Natural killer cell treated with Interleukin-12 subunit alpha and Interleukin-12 subunit beta and Interleukin-15 and Interleukin-18, amount 100 ng/mL, for 72 hours (primary cell): Measurements from ENCODE around the gene CTTN. TPM values are rescaled to one million over a fixed set of nuclear protein-coding genes. Genes with fewer than 3 reads are reported as not detected.

Experiments used
- ATAC-seq, 2 donors: fragments of 150-1000 bp; cut with Tn5 transposase in 1 of 2; sonication (Bioruptor Pico), chemical (Tn5 transposase) in 1 of 2; 2 replicates each; pipeline ENCODE4 v1.10.0; 2021
- DNase-seq: peaks from one replicate; pipeline ENCODE4 v3.0.0; 2022; ENCODE audit warnings: low spot score
- H3K27ac Mint-ChIP-seq, 2 donors: 1 replicate in 1 of 2; 2 replicates in 1 of 2; pipeline ENCODE4 v1.8.0; 2022; ENCODE audit warnings: mixed read lengths in 2 of 2, mild to moderate bottlenecking in 1 of 2, moderate library complexity in 1 of 2
- H3K27me3 Mint-ChIP-seq, 2 donors: 1 replicate in 1 of 2; 2 replicates in 1 of 2; pipeline ENCODE4 v1.8.0; 2022; ENCODE audit warnings: mixed read lengths in 2 of 2
- H3K36me3 Mint-ChIP-seq: one replicate; pipeline ENCODE4 v1.8.0; 2022; ENCODE audit warnings: mixed read lengths
- H3K4me1 Mint-ChIP-seq, 2 donors: 1 replicate in 1 of 2; 2 replicates in 1 of 2; pipeline ENCODE4 v1.8.0; 2022; ENCODE audit warnings: low read depth in 2 of 2, mixed read lengths in 2 of 2, mild to moderate bottlenecking in 1 of 2
- H3K4me3 Mint-ChIP-seq: one replicate; pipeline ENCODE4 v1.8.0; 2022; ENCODE audit warnings: mixed read lengths
- H3K9me3 Mint-ChIP-seq: 2 replicates; pipeline ENCODE4 v1.8.0; 2022; ENCODE audit warnings: mixed read lengths
- total RNA-seq, 2 donors: library from RNA; stranded (reverse); gene quantifications; one replicate each; pipeline ENCODE4 v1.2.3, GENCODE V29; 2022

CTTN gene
- total RNA-seq, 2 donors from 2014 or later = 1.8 to 2.6 TPM

DNA sequence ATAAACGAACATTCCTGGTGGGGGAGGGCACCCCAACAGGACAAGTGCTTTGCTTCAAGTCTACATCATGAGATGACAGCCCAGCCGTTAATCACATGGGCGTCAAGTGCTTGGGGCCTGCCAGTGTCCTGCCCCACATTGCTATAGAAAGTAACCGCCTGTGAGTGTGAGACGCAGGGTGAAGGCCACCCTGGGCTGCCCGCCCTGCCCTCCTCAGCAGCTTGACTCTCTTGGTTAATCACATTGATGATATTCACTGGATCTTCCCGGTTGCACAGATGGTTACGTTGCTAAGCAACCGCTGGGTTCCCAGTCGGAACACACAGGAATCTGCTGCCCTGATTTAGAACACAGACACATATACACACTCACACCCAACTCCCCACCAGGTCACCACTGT lies 79.3 kb downstream of the CTTN start:
- Mint-ChIP-seq H3K4me3 (no peak overlapping the region), H3K27ac (no peak overlapping the region), H3K4me1 (no peaks in the 10 kb centered on the region), H3K9me3 (no peaks in the 10 kb centered on the region), H3K27me3 (peaks cover 4% of the 10 kb centered on the region in 2 donors), H3K36me3 (no peaks in the 10 kb centered on the region)
- ATAC-seq = no peak
- no peak for DNase-seq

DNA sequence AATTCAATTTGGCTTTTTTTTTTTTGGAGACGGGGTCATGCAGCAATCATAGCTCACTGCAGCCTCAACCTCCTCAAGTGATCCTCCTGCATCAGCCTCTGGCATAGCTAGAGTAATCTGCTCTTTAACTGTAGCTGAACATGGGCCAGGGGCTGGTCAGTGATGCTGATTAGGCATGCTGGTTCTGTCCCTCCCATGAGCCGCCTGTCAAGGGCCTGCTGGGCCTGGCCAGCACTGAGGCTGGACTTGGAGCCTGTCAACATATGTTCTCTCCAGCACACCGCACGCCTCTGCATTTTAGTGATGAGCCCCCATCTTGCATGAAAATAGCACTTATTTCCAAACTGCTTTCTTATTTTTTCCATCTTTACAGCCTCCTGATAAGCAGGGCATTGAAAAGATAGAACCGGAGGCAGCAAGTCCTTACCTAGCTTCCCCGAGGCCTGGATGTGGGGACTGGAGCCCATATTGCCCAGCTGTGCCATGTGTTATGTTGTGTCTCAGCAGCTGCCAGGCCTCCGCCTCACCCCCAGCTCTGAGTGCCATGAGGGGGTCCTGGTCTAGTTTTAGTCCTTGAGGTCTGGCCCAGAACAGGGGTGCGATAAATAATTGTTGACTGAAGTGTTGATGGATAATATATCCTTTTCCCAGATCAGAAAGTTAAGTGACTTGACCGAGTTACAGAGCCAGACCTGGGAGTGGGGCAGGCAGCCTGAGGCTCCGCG lies 80.0 kb downstream of the CTTN start:
- Mint-ChIP-seq H3K9me3 (no peaks in the 10 kb centered on the region), H3K36me3 (no peaks in the 10 kb centered on the region), H3K4me3 (no peak overlapping the region), H3K27me3 (no peaks in the 10 kb centered on the region), H3K4me1 (no peaks in the 10 kb centered on the region), H3K27ac (no peak overlapping the region)
- no peak for DNase-seq
- ATAC-seq = no peak

DNA sequence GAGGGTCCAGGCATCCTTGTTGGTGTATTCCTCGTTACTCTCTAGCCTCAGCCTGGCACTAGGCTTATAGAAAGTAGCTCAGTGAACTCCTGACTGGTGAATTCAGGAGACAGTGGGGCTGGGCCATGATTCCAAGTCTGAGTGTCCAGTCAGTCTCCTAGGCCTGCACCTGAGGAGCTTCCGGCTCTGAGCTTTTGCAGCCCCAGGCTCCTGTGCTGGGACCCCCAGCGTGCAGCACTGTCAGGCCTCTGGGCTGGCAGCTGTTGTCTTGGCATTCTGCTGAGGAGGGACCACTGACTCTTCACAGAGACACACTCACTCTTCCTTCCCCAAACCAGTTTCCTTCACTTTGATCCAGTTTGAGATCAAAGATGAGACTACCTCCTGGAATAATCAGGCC lies 82.4 kb downstream of the CTTN start:
- Mint-ChIP-seq H3K4me3 (no peak overlapping the region), H3K36me3 (no peaks in the 10 kb centered on the region), H3K27ac (no peak overlapping the region), H3K27me3 (peaks cover 0 to 3% of the 10 kb centered on the region in 2 donors), H3K4me1 (no peaks in the 10 kb centered on the region), H3K9me3 (no peaks in the 10 kb centered on the region)
- ATAC-seq (no peak), DNase-seq (no peak)

DNA sequence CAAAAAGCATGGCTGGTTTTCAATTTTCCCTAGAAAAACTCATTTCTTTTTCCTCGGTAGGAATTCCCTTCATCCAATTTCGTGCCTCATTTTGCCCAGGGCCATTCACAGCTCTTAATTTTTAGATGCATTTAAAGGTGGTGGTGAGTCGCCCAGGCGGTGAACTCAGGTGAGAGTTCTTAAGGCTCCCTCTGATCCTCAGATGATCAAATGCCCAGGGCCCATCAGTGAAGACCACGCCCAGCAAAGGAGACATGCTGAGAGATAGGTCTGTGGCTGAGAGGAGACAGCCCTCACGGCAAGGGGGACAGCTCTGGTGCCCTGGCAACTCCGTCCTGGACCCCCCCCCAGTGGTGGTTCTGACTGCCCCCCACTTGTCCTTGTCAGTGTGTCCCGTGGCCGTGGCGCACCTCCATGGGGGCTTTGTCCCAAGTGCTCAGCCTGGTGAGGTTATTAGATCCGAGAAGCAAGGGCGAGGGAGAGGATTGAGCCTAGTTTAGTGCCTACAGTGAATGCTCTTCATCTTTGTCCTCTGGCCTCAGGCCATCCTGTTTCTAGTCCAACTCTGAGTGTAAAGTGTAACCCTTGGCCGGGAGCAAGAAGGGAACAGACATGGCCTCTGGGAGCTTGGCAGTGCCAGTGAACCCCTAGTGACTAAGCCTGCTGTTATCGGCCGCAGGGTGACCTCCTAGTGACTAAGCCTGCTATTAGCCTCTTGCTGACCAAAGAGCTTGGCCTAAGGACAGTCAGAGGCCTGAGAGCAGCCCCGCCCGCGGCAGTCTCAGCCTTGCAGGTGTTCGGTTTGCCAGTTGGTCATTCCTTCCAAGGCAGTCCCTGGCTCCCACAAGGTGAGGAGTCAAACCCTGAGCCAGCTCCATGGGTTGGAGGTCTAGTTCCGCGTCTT lies 83.5 kb downstream of the CTTN start:
- DNase-seq (no peak), ATAC-seq (no peak)
- Mint-ChIP-seq H3K4me3 (no peak overlapping the region), H3K27me3 (peaks cover 0 to 4% of the 10 kb centered on the region in 2 donors), H3K27ac (no peak overlapping the region), H3K4me1 (no peaks in the 10 kb centered on the region), H3K9me3 (no peaks in the 10 kb centered on the region), H3K36me3 (no peaks in the 10 kb centered on the region)

DNA sequence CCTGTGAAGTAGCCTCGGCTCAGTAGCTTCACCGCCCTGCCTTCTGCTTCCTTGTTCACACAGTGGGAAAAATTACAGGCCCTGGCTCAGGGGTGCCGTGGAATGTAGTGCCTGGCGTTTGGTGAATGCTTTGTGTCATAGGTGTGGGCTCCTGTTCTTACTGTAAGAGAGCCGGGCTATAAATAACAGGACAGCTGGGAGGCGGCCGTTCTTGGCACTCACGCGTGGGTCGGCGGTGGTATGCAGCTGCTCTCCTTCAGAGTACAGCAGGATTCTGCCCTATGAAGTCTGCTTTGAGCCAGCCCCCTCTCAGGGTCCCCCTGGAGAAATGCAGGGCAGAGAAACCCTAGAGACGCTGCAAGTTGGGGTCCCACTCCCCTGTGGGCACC lies 84.2 kb downstream of the CTTN start:
- H3K27ac Mint-ChIP-seq = no peak overlapping the region
- DNase-seq (no peak), ATAC-seq (no peak)
- no peak overlapping the region for H3K4me3 Mint-ChIP-seq
- peaks cover 0 to 6% of the 10 kb centered on the region in 2 donors for H3K27me3 Mint-ChIP-seq
- H3K36me3 Mint-ChIP-seq = no peaks in the 10 kb centered on the region
- H3K9me3 Mint-ChIP-seq = no peaks in the 10 kb centered on the region
- H3K4me1 Mint-ChIP-seq = no peaks in the 10 kb centered on the region

DNA sequence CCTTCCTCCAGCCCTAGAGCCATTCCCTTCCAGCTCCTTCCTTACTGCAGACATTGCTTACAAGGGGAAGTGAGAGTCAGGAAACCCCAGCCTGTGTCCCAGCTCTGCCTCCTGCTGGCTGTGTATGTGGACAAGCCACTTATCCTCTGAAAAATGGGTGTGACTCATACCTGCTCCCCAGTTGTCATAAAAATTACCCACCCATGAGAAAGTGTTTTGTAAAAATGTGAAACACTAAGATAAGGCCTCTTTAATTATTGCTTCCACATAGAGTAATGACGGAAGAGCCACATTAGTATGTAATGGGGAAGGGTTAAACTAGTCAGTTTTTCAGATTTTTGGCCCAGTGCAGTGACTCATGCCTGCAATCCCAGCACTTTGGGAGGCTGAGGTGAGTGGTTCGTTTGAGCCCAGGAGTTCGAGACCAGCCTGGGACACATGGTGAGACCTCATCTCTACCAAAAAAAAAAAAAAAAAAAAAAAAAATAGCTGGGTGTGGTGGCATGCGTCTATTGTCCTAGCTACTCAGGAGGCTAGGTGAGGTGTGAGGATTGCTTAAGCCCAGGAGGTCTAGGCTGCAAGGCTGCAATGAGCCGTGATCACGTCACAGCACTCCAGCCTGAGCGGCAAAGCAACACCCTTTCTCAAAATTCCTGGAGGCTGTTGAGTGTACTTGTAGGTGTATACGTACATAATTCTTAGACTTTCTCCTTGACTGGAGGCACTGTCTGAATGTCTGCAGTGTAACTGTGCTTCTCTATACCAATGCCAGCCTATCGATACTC lies 84.9 kb downstream of the CTTN start:
- Mint-ChIP-seq H3K9me3 (no peaks in the 10 kb centered on the region), H3K4me3 (no peak overlapping the region), H3K27me3 (peaks cover 0 to 9% of the 10 kb centered on the region in 2 donors), H3K4me1 (no peaks in the 10 kb centered on the region), H3K27ac (no peak overlapping the region), H3K36me3 (no peaks in the 10 kb centered on the region)
- ATAC-seq (no peak), DNase-seq (no peak)

DNA sequence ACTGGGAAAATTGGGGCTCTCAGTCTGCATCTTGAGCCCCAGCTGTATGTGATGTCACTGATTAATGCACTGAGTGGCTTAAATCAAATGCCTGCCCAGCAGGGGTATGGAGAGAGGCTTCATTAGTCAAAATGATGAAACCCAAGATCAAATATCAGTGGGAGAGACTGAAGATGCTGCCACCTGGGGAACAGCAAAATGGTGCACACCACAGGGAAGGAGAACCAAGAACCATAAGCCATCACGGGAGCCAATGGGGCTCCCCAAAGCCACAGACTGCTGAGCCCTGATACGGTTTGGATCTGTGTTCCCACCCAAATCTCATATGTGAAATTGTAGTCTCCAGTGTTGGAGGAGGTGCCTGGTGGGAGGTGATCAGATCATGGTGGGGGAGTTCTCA lies 85.6 kb downstream of the CTTN start:
- H3K36me3 Mint-ChIP-seq = no peaks in the 10 kb centered on the region
- no peak overlapping the region for H3K4me3 Mint-ChIP-seq
- no peak overlapping the region for H3K27ac Mint-ChIP-seq
- peaks cover 0 to 9% of the 10 kb centered on the region in 2 donors for H3K27me3 Mint-ChIP-seq
- no peaks in the 10 kb centered on the region for H3K9me3 Mint-ChIP-seq
- ATAC-seq (no peak), DNase-seq (no peak)
- H3K4me1 Mint-ChIP-seq = no peaks in the 10 kb centered on the region

DNA sequence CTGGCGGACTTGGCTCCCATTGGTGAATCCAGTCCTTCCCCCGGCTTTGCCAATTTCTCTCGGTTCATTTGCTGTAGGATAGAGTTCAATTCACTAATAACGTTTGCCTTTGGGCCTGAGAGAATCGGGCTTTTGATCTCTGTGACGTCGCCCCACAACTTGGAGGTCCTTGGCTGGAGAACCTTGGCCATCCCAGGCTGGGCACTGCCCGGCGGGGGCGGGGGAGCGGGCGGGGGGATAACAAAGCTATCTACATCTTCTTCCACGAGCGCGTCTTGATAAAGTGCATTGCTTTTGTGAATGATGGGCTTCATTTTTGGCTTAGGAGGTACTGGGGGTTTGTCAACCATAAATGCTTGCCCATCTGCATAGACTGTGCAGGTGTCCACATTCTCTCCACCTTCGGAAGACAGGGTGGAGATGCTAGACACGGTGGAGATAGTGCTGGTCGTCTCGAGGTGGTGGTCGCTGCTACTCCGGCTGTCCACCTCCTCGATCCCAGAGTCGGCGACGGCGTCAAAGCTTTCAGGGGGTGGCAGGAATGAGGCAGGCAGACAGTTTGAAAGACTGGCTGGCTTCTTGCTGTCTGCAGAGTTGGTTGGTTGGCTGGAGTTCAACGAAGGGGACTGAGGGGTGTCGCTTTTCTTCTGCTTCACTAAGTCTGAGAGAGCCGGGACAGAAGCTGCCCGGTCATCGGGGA lies 87.1 kb downstream of the CTTN start:
- no peak for ATAC-seq
- H3K4me3 Mint-ChIP-seq = no peak overlapping the region
- H3K9me3 Mint-ChIP-seq = no peaks in the 10 kb centered on the region
- H3K27ac Mint-ChIP-seq = no peak overlapping the region
- H3K27me3 Mint-ChIP-seq = peaks cover 0 to 9% of the 10 kb centered on the region in 2 donors
- no peak for DNase-seq
- no peaks in the 10 kb centered on the region for H3K36me3 Mint-ChIP-seq
- no peaks in the 10 kb centered on the region for H3K4me1 Mint-ChIP-seq

DNA sequence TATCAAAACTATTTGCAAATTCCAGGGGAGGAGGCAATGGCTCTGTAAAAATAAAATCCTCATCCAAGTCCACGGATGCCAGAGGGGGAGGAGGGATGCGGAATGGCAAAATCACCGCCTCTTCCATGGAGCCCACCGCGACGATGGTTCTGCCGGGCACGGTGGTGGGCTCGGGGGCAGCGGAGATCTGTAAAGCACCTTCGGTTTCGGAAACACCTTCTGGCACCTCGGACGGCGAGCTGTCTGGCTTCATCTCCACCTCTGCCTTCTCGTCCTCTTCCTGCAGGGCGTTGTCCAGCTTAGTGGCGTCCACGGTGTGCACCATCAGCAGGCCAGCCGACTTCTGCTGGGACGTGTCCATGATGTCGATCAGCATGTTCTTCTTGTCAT lies 87.7 kb downstream of the CTTN start:
- H3K27ac Mint-ChIP-seq = no peak overlapping the region

More for the DNA sequence above, 87.7 kb downstream of the CTTN start:
- ATAC-seq (no peak), DNase-seq (no peak)
- Mint-ChIP-seq H3K4me3 (no peak overlapping the region), H3K27me3 (peaks cover 0 to 9% of the 10 kb centered on the region in 2 donors), H3K36me3 (no peaks in the 10 kb centered on the region), H3K4me1 (no peaks in the 10 kb centered on the region), H3K9me3 (no peaks in the 10 kb centered on the region)

Other genes with a start within 250 kb of the CTTN start
- 10 to 100 TPM; 30.9 to 32.3 TPM for gene FADD, start 195.2 kb upstream of the CTTN start, total RNA-seq
- gene PPFIA1, start 127.8 kb upstream of the CTTN start, total RNA-seq = 10 to 100 TPM; 43.4 to 60.0 TPM